Erythroblast (primary cell): ENCODE data around the gene HAPLN3.

Experiments
- GATA1 ChIP-seq: IDR thresholded peaks from 2 replicates; pipeline ENCODE4 v1.6.1; 2011; ENCODE audit warnings: low read depth, mild to moderate bottlenecking, control low read depth, low read length, moderate library complexity
- POLR2A ChIP-seq: IDR thresholded peaks from 2 replicates; pipeline ENCODE4 v1.6.1; 2011; ENCODE audit warnings: mild to moderate bottlenecking, low read length

- TF ChIP-seq POLR2A (no peak), GATA1 (no peak)
These were observed 56.7 kb downstream of the HAPLN3 start for GRCh38 chr15:88838667-88839066.
